GM12874 (cell line): ENCODE measurements around the gene RAI1.
A peak's percentile ranks its signal among the peaks of the same experiment; 100 is the strongest.

Experiments
- CTCF ChIP-seq: IDR thresholded peaks from 2 replicates; pipeline ENCODE4 v1.5.1; 2011; ENCODE audit warnings: low read depth, mild to moderate bottlenecking, control low read depth, low read length, moderate library complexity; ENCODE audit not compliant: insufficient read depth

RAI1 gene

GRCh38 chr17:17748179-17748578 lies 66.9 kb downstream of the RAI1 start:
- TF ChIP-seq CTCF, result peak; percentile 25; the same call in 1 of the 2 replicates

GRCh38 chr17:17748604-17749003 lies 67.3 kb downstream of the RAI1 start:
- no peak for TF ChIP-seq CTCF

- no peak for TF ChIP-seq CTCF
Observed at GRCh38 chr17:17749025-17749772, 67.9 kb downstream of the RAI1 start.

GRCh38 chr17:17749921-17750320 lies 68.7 kb downstream of the RAI1 start:
- TF ChIP-seq CTCF, result no peak

GRCh38 chr17:17750881-17751280 lies 69.6 kb downstream of the RAI1 start:
- no peak for TF ChIP-seq CTCF

GRCh38 chr17:17751489-17752088 lies 70.3 kb downstream of the RAI1 start:
- TF ChIP-seq CTCF, result no peak

- peak; percentile 53 for TF ChIP-seq CTCF
Observed at GRCh38 chr17:17752089-17752820, 71.0 kb downstream of the RAI1 start.
